ENCODE results near the gene ADAMTS10.

- TF ChIP-seq, protein P1, sequence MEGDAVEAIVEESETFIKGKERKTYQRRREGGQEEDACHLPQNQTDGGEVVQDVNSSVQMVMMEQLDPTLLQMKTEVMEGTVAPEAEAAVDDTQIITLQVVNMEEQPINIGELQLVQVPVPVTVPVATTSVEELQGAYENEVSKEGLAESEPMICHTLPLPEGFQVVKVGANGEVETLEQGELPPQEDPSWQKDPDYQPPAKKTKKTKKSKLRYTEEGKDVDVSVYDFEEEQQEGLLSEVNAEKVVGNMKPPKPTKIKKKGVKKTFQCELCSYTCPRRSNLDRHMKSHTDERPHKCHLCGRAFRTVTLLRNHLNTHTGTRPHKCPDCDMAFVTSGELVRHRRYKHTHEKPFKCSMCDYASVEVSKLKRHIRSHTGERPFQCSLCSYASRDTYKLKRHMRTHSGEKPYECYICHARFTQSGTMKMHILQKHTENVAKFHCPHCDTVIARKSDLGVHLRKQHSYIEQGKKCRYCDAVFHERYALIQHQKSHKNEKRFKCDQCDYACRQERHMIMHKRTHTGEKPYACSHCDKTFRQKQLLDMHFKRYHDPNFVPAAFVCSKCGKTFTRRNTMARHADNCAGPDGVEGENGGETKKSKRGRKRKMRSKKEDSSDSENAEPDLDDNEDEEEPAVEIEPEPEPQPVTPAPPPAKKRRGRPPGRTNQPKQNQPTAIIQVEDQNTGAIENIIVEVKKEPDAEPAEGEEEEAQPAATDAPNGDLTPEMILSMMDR (IDR thresholded peaks at IDR 0.05): no peak
- no peak for TF ChIP-seq POLR2A (IDR thresholded peaks at IDR 0.05)
Measured at GRCh38 chr19:8601796-8602195, 8.7 kb downstream of the ADAMTS10 start.

All from heart left ventricle (tissue), 13 donors.